Caco-2 (cell line): ENCODE data around the gene COQ8A. TPM values are rescaled to one million over a fixed set of nuclear protein-coding genes. Genes with fewer than 3 reads are reported as not detected.

ENCODE experiments used
- BruUV-seq: library from RNA; stranded (reverse); fragments of 400-500 nt; replicated peaks from 2 replicates; lab custom pipeline; 2021; lab: Mats Ljungman, UMichigan
- CTCF ChIA-PET: fragments of 300-600 bp; sonication (Branson Sonifier 250); formaldehyde crosslinking; loops from one replicate; lab custom pipeline; 2022; ENCODE audit warnings: antibody characterized with exemption; lab: Charles Lee
- POLR2A ChIA-PET: fragments of 300-600 bp; sonication (Branson Sonifier 250); formaldehyde crosslinking; loops from one replicate; lab custom pipeline; 2022; ENCODE audit warnings: antibody characterized with exemption; lab: Charles Lee
- DNase-seq, 2 experiments: peaks; one replicate each; pipeline versions ENCODE4 v3.0.0 to v3.0.0-alpha.2; 2020 to 2022
- H3K27me3 ChIP-seq: replicated peaks from 2 replicates; pipeline ENCODE4 v1.6.0; 2011; ENCODE audit warnings: low read length; ENCODE audit not compliant: control insufficient read depth, insufficient read depth
- H3K36me3 ChIP-seq: 2 replicates; pipeline ENCODE4 v1.5.1; 2011; ENCODE audit warnings: low read length; ENCODE audit not compliant: control insufficient read depth, insufficient read depth
- H3K4me1 ChIP-seq: fragments of 250-450 bp; sonication (Bioruptor Pico); 2 replicates; pipeline ENCODE4 v1.5.1; 2020; ENCODE audit warnings: mild to moderate bottlenecking
- H3K4me3 ChIP-seq: 2 replicates; pipeline ENCODE4 v1.5.1; 2011; ENCODE audit warnings: low read depth, mild to moderate bottlenecking, control low read depth, low read length
- H3K9me3 ChIP-seq: fragments of 250-450 bp; sonication (Bioruptor Pico); 2 replicates; pipeline ENCODE4 v1.5.1; 2020; ENCODE audit warnings: mild to moderate bottlenecking, moderate library complexity
- H3K27ac Mint-ChIP-seq: one replicate; pipeline ENCODE4 v1.8.0; 2022; ENCODE audit warnings: mixed read lengths; ENCODE audit not compliant: unreplicated experiment
- H3K27me3 Mint-ChIP-seq: one replicate; pipeline ENCODE4 v1.8.0; 2022; ENCODE audit warnings: mixed read lengths; ENCODE audit not compliant: insufficient read depth, unreplicated experiment
- H3K36me3 Mint-ChIP-seq: one replicate; pipeline ENCODE4 v1.8.0; 2022; ENCODE audit warnings: mild to moderate bottlenecking, mixed read lengths; ENCODE audit not compliant: insufficient read depth, unreplicated experiment
- H3K4me1 Mint-ChIP-seq: one replicate; pipeline ENCODE4 v1.8.0; 2022; ENCODE audit warnings: low read depth, mixed read lengths; ENCODE audit not compliant: unreplicated experiment
- H3K4me3 Mint-ChIP-seq: one replicate; pipeline ENCODE4 v1.8.0; 2022; ENCODE audit warnings: mild to moderate bottlenecking, moderate library complexity, mixed read lengths; ENCODE audit not compliant: unreplicated experiment
- H3K9me3 Mint-ChIP-seq: one replicate; pipeline ENCODE4 v1.8.0; 2022; ENCODE audit warnings: mixed read lengths; ENCODE audit not compliant: unreplicated experiment
- CTCF ChIP-seq, 2 experiments: fragments of 200-600 bp in 1 of 2; IDR thresholded peaks; 1 replicate in 1 of 2; 2 replicates in 1 of 2; pipeline versions ENCODE4 v1.5.1 to v1.8.0; 2011 to 2022; ENCODE audit warnings: antibody characterized with exemption in 1 of 2, control low read depth in 1 of 2, inconsistent platforms in 1 of 2, low read depth in 1 of 2, low read length in 1 of 2, mild to moderate bottlenecking in 1 of 2, moderate library complexity in 1 of 2; ENCODE audit not compliant: insufficient read depth in 1 of 2, severe bottlenecking in 1 of 2, unreplicated experiment in 1 of 2
- intact Hi-C: fragments of 100-400 bp; cut with micrococcal nuclease; formaldehyde crosslinking; loops from one replicate; pipeline ENCODE4 v1.10.0; 2022; ENCODE audit not compliant: unreplicated experiment
- total RNA-seq: library from RNA; stranded (reverse); gene quantifications from 2 replicates; pipeline ENCODE4 v1.2.3, GENCODE V29; 2022

COQ8A gene
- total RNA-seq, 1 experiment from 2014 or later: 50.0 TPM

- intact Hi-C loops: loop anchor here (10.0 kb wide), 1 partner anchor 432 kb away; no protein-coding TSS in a partner anchor
- no TSS peak for BruUV-seq
- Mint-ChIP-seq H3K27ac (no peak overlapping the region), H3K9me3 (no peaks in the 10 kb centered on the region), H3K36me3 (peaks cover 20% of the 10 kb centered on the region), H3K4me1 (no peaks in the 10 kb centered on the region), H3K4me3 (no peak overlapping the region), H3K27me3 (no peaks in the 10 kb centered on the region)
- no peaks in the 10 kb centered on the region for H3K4me1 ChIP-seq
- ChIA-PET CTCF (no interaction called here), POLR2A (no interaction called here)
- H3K36me3 ChIP-seq: no peaks in the 10 kb centered on the region; the same call in 1 of the 2 replicates
- no peaks in the 10 kb centered on the region for H3K9me3 ChIP-seq
- no peak for DNase-seq
- H3K27me3 ChIP-seq: no peaks in the 10 kb centered on the region
- TF ChIP-seq CTCF (IDR thresholded peaks at IDR 0.05; ENCODE audit: insufficient read depth in 1 of 2, low read depth in 1 of 2, low read length in 1 of 2, severe bottlenecking in 1 of 2, unreplicated experiment in 1 of 2): no peak
- no peak overlapping the region for H3K4me3 ChIP-seq
Measured at GRCh38 chr1:227003165-227003564, 63.1 kb downstream of the COQ8A start.

GRCh38 chr1:227004796-227005195 is 64.7 kb downstream of the COQ8A start:
- H3K4me1 ChIP-seq: no peaks in the 10 kb centered on the region
- POLR2A ChIA-PET: no interaction called here
- no peaks in the 10 kb centered on the region for H3K9me3 ChIP-seq
- Mint-ChIP-seq H3K4me3 (no peak overlapping the region), H3K4me1 (no peaks in the 10 kb centered on the region), H3K9me3 (no peaks in the 10 kb centered on the region), H3K27ac (no peak overlapping the region), H3K27me3 (no peaks in the 10 kb centered on the region), H3K36me3 (peaks cover 20% of the 10 kb centered on the region)
- H3K36me3 ChIP-seq: no peaks in the 10 kb centered on the region; the same call in 1 of the 2 replicates
- intact Hi-C loops: loop anchor here (10.0 kb wide), 1 partner anchor 430 kb away; no protein-coding TSS in a partner anchor
- CTCF ChIA-PET: no interaction called here
- DNase-seq: no peak
- BruUV-seq: no TSS peak
- no peaks in the 10 kb centered on the region for H3K27me3 ChIP-seq
- no peak for TF ChIP-seq CTCF (IDR thresholded peaks at IDR 0.05; ENCODE audit: insufficient read depth in 1 of 2, low read depth in 1 of 2, low read length in 1 of 2, severe bottlenecking in 1 of 2, unreplicated experiment in 1 of 2)
- H3K4me3 ChIP-seq: no peak overlapping the region

- no peak overlapping the region for H3K4me3 Mint-ChIP-seq
- ChIA-PET CTCF (no interaction called here), POLR2A (no interaction called here)
- Histone ChIP-seq H3K4me1 (no peaks in the 10 kb centered on the region), H3K27me3 (no peaks in the 10 kb centered on the region), H3K9me3 (no peaks in the 10 kb centered on the region), H3K4me3 (no peak overlapping the region), H3K36me3 (no peaks in the 10 kb centered on the region)
- no peaks in the 10 kb centered on the region for H3K27me3 Mint-ChIP-seq
- no peaks in the 10 kb centered on the region for H3K4me1 Mint-ChIP-seq
- H3K36me3 Mint-ChIP-seq: peaks cover 27% of the 10 kb centered on the region
- TF ChIP-seq CTCF (IDR thresholded peaks at IDR 0.05; ENCODE audit: insufficient read depth in 1 of 2, low read depth in 1 of 2, low read length in 1 of 2, severe bottlenecking in 1 of 2, unreplicated experiment in 1 of 2): no peak
- no TSS peak for BruUV-seq
- no peak overlapping the region for H3K27ac Mint-ChIP-seq
- intact Hi-C loops: loop anchor here (10.0 kb wide), 1 partner anchor 428 kb away; no protein-coding TSS in a partner anchor
- no peaks in the 10 kb centered on the region for H3K9me3 Mint-ChIP-seq
- DNase-seq: no peak
Measured at GRCh38 chr1:227006226-227006796, 66.2 kb downstream of the COQ8A start.
